K562 (cell line): ENCODE measurements around the gene CPSF2. TPM values are rescaled to one million over a fixed set of nuclear protein-coding genes. Genes with fewer than 3 reads are reported as not detected.
A peak's percentile ranks its signal among the peaks of the same experiment; 100 is the strongest.

Source experiments
- GATAD2A ChIP-seq: fragments of 450-650 bp; IDR thresholded peaks from 2 replicates; pipeline ENCODE4 v1.6.1; 2017
- GATAD2B ChIP-seq: fragments of 450-650 bp; IDR thresholded peaks from 2 replicates; pipeline ENCODE4 v1.6.1; 2017; ENCODE audit warnings: mild to moderate bottlenecking, borderline replicate concordance
- HLTF ChIP-seq: fragments of 450-650 bp; IDR thresholded peaks from 2 replicates; pipeline ENCODE4 v1.6.1; 2016
- JUND ChIP-seq, 2 experiments: IDR thresholded peaks; 2 replicates in 1 of 2; 3 replicates in 1 of 2; pipeline ENCODE4 v1.6.1; 2011; ENCODE audit warnings: borderline replicate concordance in 2 of 2, low read depth in 2 of 2, low read length in 2 of 2, improper control_type of control experiment in 1 of 2, missing biosample characterization in 1 of 2, missing genetic modification characterization in 1 of 2, missing genetic modification reagents in 1 of 2
- MED1 ChIP-seq: sonication (generic); formaldehyde crosslinking; IDR thresholded peaks from 2 replicates; pipeline ENCODE4 v1.8.1; 2023; ENCODE audit warnings: missing genetic modification reagents, borderline replicate concordance
- NR2F6 ChIP-seq: fragments of 450-650 bp; formaldehyde crosslinking; IDR thresholded peaks from 2 replicates; pipeline ENCODE4 v1.4.0; 2020; ENCODE audit warnings: mild to moderate bottlenecking
- RBBP5 ChIP-seq: fragments of 200-600 bp; sonication (generic); IDR thresholded peaks from 2 replicates; pipeline ENCODE4 v1.6.1; 2012; ENCODE audit warnings: borderline replicate concordance, mild to moderate bottlenecking, low read length, control low read depth, inconsistent platforms; ENCODE audit not compliant: insufficient read depth, poor library complexity, severe bottlenecking
- RBM25 ChIP-seq: fragments of 200-400 bp; formaldehyde crosslinking; IDR thresholded peaks from 2 replicates; pipeline ENCODE4 v1.6.1; 2018; ENCODE audit warnings: low read length, low read depth, moderate library complexity; ENCODE audit not compliant: severe bottlenecking
- TSC22D4 ChIP-seq: fragments of 450-650 bp; IDR thresholded peaks from 2 replicates; pipeline ENCODE4 v1.6.1; 2016; ENCODE audit warnings: missing genetic modification characterization, missing biosample characterization, control low read depth
- ZNF778 ChIP-seq: fragments of 450-650 bp; formaldehyde crosslinking; IDR thresholded peaks from 2 replicates; pipeline ENCODE4 v1.4.0; 2020; ENCODE audit warnings: mild to moderate bottlenecking, moderate library complexity
- polyA plus RNA-seq, 8 experiments: library from polyadenylated mRNA; depleted of rRNA in 4 of 8; stranded (reverse) in 5 of 8; unstranded in 3 of 8; fragments of >200 nt; fragmentation: Nextera tagmentation in 2 of 8; fragmentation: Illumina TruSeq in 1 of 8; extraction: Ambion mirVana in 2 of 8; extraction: Trizol in 1 of 8; gene quantifications; 2 replicates each; pipeline versions ENCODE4 v1.2.1 to v1.2.3, GENCODE V29; 2011 to 2014; ENCODE audit warnings: inconsistent platforms in 1 of 8, missing spikeins in 1 of 8
- total RNA-seq, 7 experiments: library from RNA; depleted of rRNA in 6 of 7; stranded (reverse); fragments of >200 nt in 6 of 7; fragmentation: Illumina TruSeq in 2 of 7; extraction: Trizol in 2 of 7; gene quantifications; 2 replicates each; pipeline versions ENCODE4 v1.2.1 to v1.2.3, GENCODE V29; 2011 to 2021; ENCODE audit warnings: low replicate concordance in 1 of 7
- TF ChIP-seq, protein P1 (sequence below): IDR thresholded peaks from 3 replicates; pipeline ENCODE4 v1.6.1; 2011; ENCODE audit warnings: borderline replicate concordance, mild to moderate bottlenecking, moderate library complexity; ENCODE audit not compliant: insufficient read length; ENCODE audit errors: extremely low read depth
- TF ChIP-seq, protein P2 (sequence below): sonication (generic); formaldehyde crosslinking; IDR thresholded peaks from 2 replicates; pipeline ENCODE4 v1.8.0; 2022; ENCODE audit warnings: mild to moderate bottlenecking, missing genetic modification reagents
- TF ChIP-seq, protein P3 (sequence below), 3 experiments: fragments of 200-800 bp in 1 of 3; fragments of 250-450 bp in 1 of 3; fragments of 450-650 bp in 1 of 3; sonication (Bioruptor Pico) in 1 of 3; sonication (Bioruptor generic) in 1 of 3; formaldehyde crosslinking in 1 of 3; IDR thresholded peaks; 2 replicates each; pipeline versions ENCODE4 v1.6.1 to v1.8.0; 2016 to 2022; ENCODE audit warnings: mild to moderate bottlenecking in 2 of 3, missing genetic modification characterization in 2 of 3, missing compliant biosample characterization in 1 of 3, moderate library complexity in 1 of 3
- TF ChIP-seq, protein P4 (sequence below): fragments of 250-450 bp; sonication (Bioruptor Pico); IDR thresholded peaks from 2 replicates; pipeline ENCODE4 v1.9.0; 2021; ENCODE audit warnings: mild to moderate bottlenecking, inconsistent platforms

CPSF2 gene
- total and polyA plus RNA-seq, 9 of the 15 experiments (the other 6 are each of a cell fraction or from before 2014, with no cell fraction given), result 20.8 to 71.3 (median 49.0) TPM

DNA sequence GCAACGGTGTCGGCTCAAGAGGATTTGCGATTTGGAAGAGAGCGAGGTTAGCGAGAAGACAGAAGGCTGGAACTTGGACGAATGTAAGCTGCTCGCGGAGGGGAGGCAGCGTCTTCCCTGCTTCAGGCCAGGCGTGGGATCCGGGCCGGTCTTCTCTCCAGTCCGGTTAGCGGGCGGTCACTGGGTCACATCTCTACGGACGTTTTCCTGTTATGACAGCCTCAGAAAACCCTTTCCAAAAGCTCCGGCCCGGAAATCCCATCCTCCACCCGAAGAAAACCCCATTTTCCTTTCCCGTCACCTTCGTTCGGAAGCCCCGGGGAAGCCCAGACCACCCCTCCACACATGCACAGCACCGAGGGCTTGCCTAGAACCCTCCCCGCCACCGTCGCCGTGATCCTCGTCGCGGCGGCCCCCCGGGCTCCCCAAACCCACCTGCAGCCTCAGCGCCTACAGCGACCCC, 531 bp upstream of the CPSF2 start (continued):
- TF ChIP-seq, protein P1, sequence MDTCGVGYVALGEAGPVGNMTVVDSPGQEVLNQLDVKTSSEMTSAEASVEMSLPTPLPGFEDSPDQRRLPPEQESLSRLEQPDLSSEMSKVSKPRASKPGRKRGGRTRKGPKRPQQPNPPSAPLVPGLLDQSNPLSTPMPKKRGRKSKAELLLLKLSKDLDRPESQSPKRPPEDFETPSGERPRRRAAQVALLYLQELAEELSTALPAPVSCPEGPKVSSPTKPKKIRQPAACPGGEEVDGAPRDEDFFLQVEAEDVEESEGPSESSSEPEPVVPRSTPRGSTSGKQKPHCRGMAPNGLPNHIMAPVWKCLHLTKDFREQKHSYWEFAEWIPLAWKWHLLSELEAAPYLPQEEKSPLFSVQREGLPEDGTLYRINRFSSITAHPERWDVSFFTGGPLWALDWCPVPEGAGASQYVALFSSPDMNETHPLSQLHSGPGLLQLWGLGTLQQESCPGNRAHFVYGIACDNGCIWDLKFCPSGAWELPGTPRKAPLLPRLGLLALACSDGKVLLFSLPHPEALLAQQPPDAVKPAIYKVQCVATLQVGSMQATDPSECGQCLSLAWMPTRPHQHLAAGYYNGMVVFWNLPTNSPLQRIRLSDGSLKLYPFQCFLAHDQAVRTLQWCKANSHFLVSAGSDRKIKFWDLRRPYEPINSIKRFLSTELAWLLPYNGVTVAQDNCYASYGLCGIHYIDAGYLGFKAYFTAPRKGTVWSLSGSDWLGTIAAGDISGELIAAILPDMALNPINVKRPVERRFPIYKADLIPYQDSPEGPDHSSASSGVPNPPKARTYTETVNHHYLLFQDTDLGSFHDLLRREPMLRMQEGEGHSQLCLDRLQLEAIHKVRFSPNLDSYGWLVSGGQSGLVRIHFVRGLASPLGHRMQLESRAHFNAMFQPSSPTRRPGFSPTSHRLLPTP, result no peak
- TF ChIP-seq, protein P2, sequence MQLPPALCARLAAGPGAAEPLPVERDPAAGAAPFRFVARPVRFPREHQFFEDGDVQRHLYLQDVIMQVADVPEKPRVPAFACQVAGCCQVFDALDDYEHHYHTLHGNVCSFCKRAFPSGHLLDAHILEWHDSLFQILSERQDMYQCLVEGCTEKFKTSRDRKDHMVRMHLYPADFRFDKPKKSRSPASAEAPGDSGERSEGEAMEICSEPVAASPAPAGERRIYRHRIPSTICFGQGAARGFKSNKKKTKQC (CRISPR knock-in tag), result no peak
- TF ChIP-seq GATAD2A (no peak), JUND (IDR thresholded peaks at IDR 0.05; ENCODE audit: borderline replicate concordance, low read depth, low read length) (no peak), JUND (tag; IDR thresholded peaks at IDR 0.05; ENCODE audit: borderline replicate concordance, low read depth, low read length) (no peak), RBM25 (no peak), TSC22D4 (no peak), HLTF (no peak), NR2F6 (CRISPR knock-in tag) (no peak), MED1 (CRISPR knock-in tag) (no peak), ZNF778 (CRISPR knock-in tag) (no peak), GATAD2B (no peak), RBBP5 (peak; percentile 18)
- TF ChIP-seq, protein P3, sequence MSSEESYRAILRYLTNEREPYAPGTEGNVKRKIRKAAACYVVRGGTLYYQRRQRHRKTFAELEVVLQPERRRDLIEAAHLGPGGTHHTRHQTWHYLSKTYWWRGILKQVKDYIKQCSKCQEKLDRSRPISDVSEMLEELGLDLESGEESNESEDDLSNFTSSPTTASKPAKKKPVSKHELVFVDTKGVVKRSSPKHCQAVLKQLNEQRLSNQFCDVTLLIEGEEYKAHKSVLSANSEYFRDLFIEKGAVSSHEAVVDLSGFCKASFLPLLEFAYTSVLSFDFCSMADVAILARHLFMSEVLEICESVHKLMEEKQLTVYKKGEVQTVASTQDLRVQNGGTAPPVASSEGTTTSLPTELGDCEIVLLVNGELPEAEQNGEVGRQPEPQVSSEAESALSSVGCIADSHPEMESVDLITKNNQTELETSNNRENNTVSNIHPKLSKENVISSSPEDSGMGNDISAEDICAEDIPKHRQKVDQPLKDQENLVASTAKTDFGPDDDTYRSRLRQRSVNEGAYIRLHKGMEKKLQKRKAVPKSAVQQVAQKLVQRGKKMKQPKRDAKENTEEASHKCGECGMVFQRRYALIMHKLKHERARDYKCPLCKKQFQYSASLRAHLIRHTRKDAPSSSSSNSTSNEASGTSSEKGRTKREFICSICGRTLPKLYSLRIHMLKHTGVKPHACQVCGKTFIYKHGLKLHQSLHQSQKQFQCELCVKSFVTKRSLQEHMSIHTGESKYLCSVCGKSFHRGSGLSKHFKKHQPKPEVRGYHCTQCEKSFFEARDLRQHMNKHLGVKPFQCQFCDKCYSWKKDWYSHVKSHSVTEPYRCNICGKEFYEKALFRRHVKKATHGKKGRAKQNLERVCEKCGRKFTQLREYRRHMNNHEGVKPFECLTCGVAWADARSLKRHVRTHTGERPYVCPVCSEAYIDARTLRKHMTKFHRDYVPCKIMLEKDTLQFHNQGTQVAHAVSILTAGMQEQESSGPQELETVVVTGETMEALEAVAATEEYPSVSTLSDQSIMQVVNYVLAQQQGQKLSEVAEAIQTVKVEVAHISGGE (CRISPR knock-in tag; IDR thresholded peaks at IDR 0.05), result 0 out of 6 replicates have a peak, but pooled peaks of 1 of the 3 experiments have one; percentile 0
- TF ChIP-seq, protein P4, sequence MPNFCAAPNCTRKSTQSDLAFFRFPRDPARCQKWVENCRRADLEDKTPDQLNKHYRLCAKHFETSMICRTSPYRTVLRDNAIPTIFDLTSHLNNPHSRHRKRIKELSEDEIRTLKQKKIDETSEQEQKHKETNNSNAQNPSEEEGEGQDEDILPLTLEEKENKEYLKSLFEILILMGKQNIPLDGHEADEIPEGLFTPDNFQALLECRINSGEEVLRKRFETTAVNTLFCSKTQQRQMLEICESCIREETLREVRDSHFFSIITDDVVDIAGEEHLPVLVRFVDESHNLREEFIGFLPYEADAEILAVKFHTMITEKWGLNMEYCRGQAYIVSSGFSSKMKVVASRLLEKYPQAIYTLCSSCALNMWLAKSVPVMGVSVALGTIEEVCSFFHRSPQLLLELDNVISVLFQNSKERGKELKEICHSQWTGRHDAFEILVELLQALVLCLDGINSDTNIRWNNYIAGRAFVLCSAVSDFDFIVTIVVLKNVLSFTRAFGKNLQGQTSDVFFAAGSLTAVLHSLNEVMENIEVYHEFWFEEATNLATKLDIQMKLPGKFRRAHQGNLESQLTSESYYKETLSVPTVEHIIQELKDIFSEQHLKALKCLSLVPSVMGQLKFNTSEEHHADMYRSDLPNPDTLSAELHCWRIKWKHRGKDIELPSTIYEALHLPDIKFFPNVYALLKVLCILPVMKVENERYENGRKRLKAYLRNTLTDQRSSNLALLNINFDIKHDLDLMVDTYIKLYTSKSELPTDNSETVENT (CRISPR knock-in tag), result no peak
